Glomerular endothelial cell (primary cell): Measurements from ENCODE around the gene ADM. TPM values are rescaled to one million over a fixed set of nuclear protein-coding genes. Genes with fewer than 3 reads are reported as not detected.

Experiments used
- total RNA-seq: library from RNA; depleted of rRNA; stranded (reverse); fragments of >200 nt; gene quantifications from 2 replicates; pipeline ENCODE4 v1.2.3, GENCODE V29; 2015

The ADM gene
- total RNA-seq, 1 donor from 2014 or later = 170 TPM

Other genes starting within 250 kb of the ADM start
- gene SBF2, start 10.9 kb upstream of the ADM start, total RNA-seq = 23.1 and 35.5 TPM in 2 replicates
- 5.0 and 7.7 TPM in 2 replicates for gene AMPD3, start 150.2 kb downstream of the ADM start, total RNA-seq
- 27.2 and 32.1 TPM in 2 replicates for gene RNF141, start 236.1 kb downstream of the ADM start, total RNA-seq